HG03095 (cell line): ENCODE data around the gene TANGO6.
"Not testable (repeated sequence)": the region's sequence is repeated elsewhere in the genome, so short reads cannot be mapped to it uniquely, and the experiment has no call there.

Experiments
- ATAC-seq: cut with Tn5 transposase; IDR thresholded peaks from one replicate; pipeline ENCODE4 v1.9.1; 2021; ENCODE audit warnings: moderate library complexity; ENCODE audit not compliant: unreplicated experiment

Gene TANGO6

GRCh38 chr16:69049603-69050375, 206.5 kb downstream of the TANGO6 start:
- ATAC-seq = no peak

GRCh38 chr16:69051517-69051830, 208.1 kb downstream of the TANGO6 start:
- ATAC-seq = not testable (repeated sequence)

- no peak for ATAC-seq
Observed at GRCh38 chr16:69055008-69055407, 211.7 kb downstream of the TANGO6 start.

GRCh38 chr16:69055980-69056379, 212.6 kb downstream of the TANGO6 start:
- no peak for ATAC-seq

GRCh38 chr16:69056421-69056820, 213.1 kb downstream of the TANGO6 start:
- no peak for ATAC-seq

GRCh38 chr16:69057400-69058378, 214.4 kb downstream of the TANGO6 start:
- no peak for ATAC-seq

GRCh38 chr16:69063491-69063890, 220.2 kb downstream of the TANGO6 start:
- not testable (repeated sequence) for ATAC-seq

GRCh38 chr16:69064124-69064763, 220.9 kb downstream of the TANGO6 start:
- ATAC-seq = no peak

GRCh38 chr16:69064764-69065313, 221.5 kb downstream of the TANGO6 start:
- no peak for ATAC-seq

GRCh38 chr16:69069504-69069903, 226.2 kb downstream of the TANGO6 start:
- ATAC-seq = no peak

GRCh38 chr16:69071036-69071435, 227.7 kb downstream of the TANGO6 start:
- ATAC-seq = no peak

- no peak for ATAC-seq
Observed at GRCh38 chr16:69072640-69072974, 229.3 kb downstream of the TANGO6 start.

GRCh38 chr16:69073181-69073702, 229.9 kb downstream of the TANGO6 start:
- no peak for ATAC-seq

- ATAC-seq = no peak
Observed at GRCh38 chr16:69077251-69077650, 233.9 kb downstream of the TANGO6 start.

GRCh38 chr16:69078073-69078472, 234.7 kb downstream of the TANGO6 start:
- no peak for ATAC-seq

GRCh38 chr16:69079697-69080096, 236.4 kb downstream of the TANGO6 start:
- no peak for ATAC-seq

- no peak for ATAC-seq
Observed at GRCh38 chr16:69083306-69083941, 240.1 kb downstream of the TANGO6 start.

- ATAC-seq = no peak
Observed at GRCh38 chr16:69084289-69084688, 241.0 kb downstream of the TANGO6 start.

GRCh38 chr16:69085032-69085695, 241.8 kb downstream of the TANGO6 start:
- ATAC-seq = no peak

- ATAC-seq = no peak
Observed at GRCh38 chr16:69087161-69087581, 243.8 kb downstream of the TANGO6 start.
